Hepatocyte (in vitro differentiated cells): ENCODE data around the gene MNT. TPM values are rescaled to one million over a fixed set of nuclear protein-coding genes. Genes with fewer than 3 reads are reported as not detected.

ENCODE experiments used
- DNase-seq: peaks from one replicate; pipeline ENCODE4 v3.0.0-alpha.2; 2016; ENCODE audit warnings: low spot score
- H2AFZ ChIP-seq: fragments of 200-600 bp; sonication (generic); 2 replicates; pipeline ENCODE4 v1.6.0; 2016; ENCODE audit warnings: antibody characterized with exemption, mild to moderate bottlenecking
- H3K27ac ChIP-seq: fragments of 200-600 bp; sonication (generic); 2 replicates; pipeline ENCODE4 v1.5.1; 2016; ENCODE audit warnings: mild to moderate bottlenecking
- H3K27me3 ChIP-seq: fragments of 200-600 bp; sonication (generic); 2 replicates; pipeline ENCODE4 v1.6.1; 2016
- H3K36me3 ChIP-seq: fragments of 200-600 bp; sonication (generic); replicated peaks from 2 replicates; pipeline ENCODE4 v1.5.1; 2016; ENCODE audit warnings: low read depth; ENCODE audit not compliant: insufficient read depth
- H3K4me1 ChIP-seq: fragments of 200-600 bp; sonication (generic); 2 replicates; pipeline ENCODE4 v1.5.1; 2016; ENCODE audit warnings: mild to moderate bottlenecking, moderate library complexity; ENCODE audit not compliant: insufficient read depth
- H3K4me2 ChIP-seq: fragments of 200-600 bp; sonication (generic); 2 replicates; pipeline ENCODE4 v1.6.0; 2016
- H3K4me3 ChIP-seq: fragments of 200-600 bp; sonication (generic); 2 replicates; pipeline ENCODE4 v1.5.1; 2016; ENCODE audit warnings: mild to moderate bottlenecking
- H3K79me2 ChIP-seq: fragments of 200-600 bp; sonication (generic); 2 replicates; pipeline ENCODE4 v1.6.0; 2017; ENCODE audit warnings: mild to moderate bottlenecking
- H3K9me2 ChIP-seq: fragments of 200-600 bp; sonication (generic); replicated peaks from 2 replicates; pipeline ENCODE4 v1.6.0; 2017; ENCODE audit warnings: mild to moderate bottlenecking; ENCODE audit not compliant: insufficient read depth
- H3K9me3 ChIP-seq: fragments of 200-600 bp; sonication (generic); 2 replicates; pipeline ENCODE4 v1.5.1; 2016; ENCODE audit warnings: low read depth, mild to moderate bottlenecking
- H4K20me1 ChIP-seq: fragments of 200-600 bp; sonication (generic); 2 replicates; pipeline ENCODE4 v1.6.0; 2016; ENCODE audit warnings: mild to moderate bottlenecking; ENCODE audit not compliant: insufficient read depth, poor library complexity, severe bottlenecking
- EZH2 ChIP-seq: fragments of 200-600 bp; sonication (generic); IDR thresholded peaks from 2 replicates; pipeline ENCODE4 v1.6.1; 2016; ENCODE audit warnings: antibody characterized with exemption, mild to moderate bottlenecking, borderline replicate concordance
- EZH2phosphoT487 ChIP-seq: fragments of 200-600 bp; sonication (generic); IDR thresholded peaks from one replicate; pipeline ENCODE4 v1.6.1; 2018; ENCODE audit warnings: antibody characterized with exemption, mild to moderate bottlenecking, low read depth, moderate library complexity; ENCODE audit not compliant: unreplicated experiment, severe bottlenecking
- WGBS: methylation state at CpG from one replicate; pipeline ENCODE4 v1.1.6; 2016; ENCODE audit warnings: low lambda C conversion rate; ENCODE audit errors: missing lambda C conversion rate; 5-methylcytosine and 5-hydroxymethylcytosine counted together
- polyA plus RNA-seq: library from polyadenylated mRNA; unstranded; fragments of >200 nt; fragmentation: Nextera tagmentation; extraction: Ambion mirVana; gene quantifications from 2 replicates; pipeline ENCODE4 v1.2.1, GENCODE V29; 2016
- total RNA-seq: library from RNA; depleted of rRNA; stranded (reverse); fragments of >200 nt; gene quantifications from 2 replicates; pipeline ENCODE4 v1.2.3, GENCODE V29; 2014
- TF ChIP-seq, protein P1 (sequence below): fragments of 200-600 bp; sonication (generic); IDR thresholded peaks from 2 replicates; pipeline ENCODE4 v1.5.1; 2016; ENCODE audit warnings: antibody characterized with exemption, mild to moderate bottlenecking; ENCODE audit not compliant: poor library complexity

Gene MNT
- total and polyA plus RNA-seq, 2 experiments from 2014 or later, result 9.9 to 11.2 TPM

GRCh38 chr17:2406903-2407790 lies 6.3 kb upstream of the MNT start:
- Histone ChIP-seq H3K4me1 (peaks cover 26% of the 10 kb centered on the region), H3K9me2 (no peaks in the 10 kb centered on the region), H3K27ac (peak overlapping the region; percentile 94), H3K79me2 (no peaks in the 10 kb centered on the region), H4K20me1 (no peaks in the 10 kb centered on the region), H3K9me3 (no peaks in the 10 kb centered on the region), H3K27me3 (no peaks in the 10 kb centered on the region), H3K4me2 (peak overlapping the region; percentile 42), H3K4me3 (no peak overlapping the region), H2AFZ (no peak overlapping the region), H3K36me3 (no peaks in the 10 kb centered on the region)
- TF ChIP-seq EZH2 (no peak), EZH2phosphoT487 (no peak)
- TF ChIP-seq, protein P1, sequence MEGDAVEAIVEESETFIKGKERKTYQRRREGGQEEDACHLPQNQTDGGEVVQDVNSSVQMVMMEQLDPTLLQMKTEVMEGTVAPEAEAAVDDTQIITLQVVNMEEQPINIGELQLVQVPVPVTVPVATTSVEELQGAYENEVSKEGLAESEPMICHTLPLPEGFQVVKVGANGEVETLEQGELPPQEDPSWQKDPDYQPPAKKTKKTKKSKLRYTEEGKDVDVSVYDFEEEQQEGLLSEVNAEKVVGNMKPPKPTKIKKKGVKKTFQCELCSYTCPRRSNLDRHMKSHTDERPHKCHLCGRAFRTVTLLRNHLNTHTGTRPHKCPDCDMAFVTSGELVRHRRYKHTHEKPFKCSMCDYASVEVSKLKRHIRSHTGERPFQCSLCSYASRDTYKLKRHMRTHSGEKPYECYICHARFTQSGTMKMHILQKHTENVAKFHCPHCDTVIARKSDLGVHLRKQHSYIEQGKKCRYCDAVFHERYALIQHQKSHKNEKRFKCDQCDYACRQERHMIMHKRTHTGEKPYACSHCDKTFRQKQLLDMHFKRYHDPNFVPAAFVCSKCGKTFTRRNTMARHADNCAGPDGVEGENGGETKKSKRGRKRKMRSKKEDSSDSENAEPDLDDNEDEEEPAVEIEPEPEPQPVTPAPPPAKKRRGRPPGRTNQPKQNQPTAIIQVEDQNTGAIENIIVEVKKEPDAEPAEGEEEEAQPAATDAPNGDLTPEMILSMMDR, result no peak
- WGBS, result 61% methylated on average over 15 of the region's 15 CpGs
- peak; percentile 91 for DNase-seq

- no peaks in the 10 kb centered on the region for H4K20me1 ChIP-seq
- H3K4me3 ChIP-seq, result no peak overlapping the region
- TF ChIP-seq EZH2phosphoT487 (no peak), EZH2 (no peak)
- TF ChIP-seq, protein P1, result no peak
- no peaks in the 10 kb centered on the region for H3K79me2 ChIP-seq
- H3K36me3 ChIP-seq, result no peaks in the 10 kb centered on the region
- peak overlapping the region; percentile 94 for H3K27ac ChIP-seq
- H3K9me3 ChIP-seq, result no peaks in the 10 kb centered on the region
- H3K4me2 ChIP-seq, result peak overlapping the region; percentile 42
- WGBS, result 76% methylated on average over 8 of the region's 8 CpGs
- H3K27me3 ChIP-seq, result no peaks in the 10 kb centered on the region
- peaks cover 26% of the 10 kb centered on the region for H3K4me1 ChIP-seq
- no peak overlapping the region for H2AFZ ChIP-seq
- no peaks in the 10 kb centered on the region for H3K9me2 ChIP-seq
- DNase-seq, result peak; percentile 45
Observed at GRCh38 chr17:2406271-2406902, 5.5 kb upstream of the MNT start.

GRCh38 chr17:2405247-2405926 lies 4.5 kb upstream of the MNT start:
- WGBS, result 69% methylated on average over 14 of the region's 14 CpGs
- peak; percentile 53 for DNase-seq

More at GRCh38 chr17:2405247-2405926, 4.5 kb upstream of the MNT start:
- Histone ChIP-seq H3K4me2 (peak overlapping the region; percentile 20), H4K20me1 (no peaks in the 10 kb centered on the region), H3K27ac (peak overlapping the region; percentile 94), H3K9me3 (no peaks in the 10 kb centered on the region), H2AFZ (no peak overlapping the region), H3K4me1 (peaks cover 26% of the 10 kb centered on the region), H3K79me2 (peaks cover 3% of the 10 kb centered on the region), H3K36me3 (no peaks in the 10 kb centered on the region), H3K27me3 (no peaks in the 10 kb centered on the region), H3K9me2 (no peaks in the 10 kb centered on the region), H3K4me3 (no peak overlapping the region)
- no peak for TF ChIP-seq EZH2
- TF ChIP-seq, protein P1, result no peak
- TF ChIP-seq EZH2phosphoT487, result no peak
